Lower lobe of right lung (tissue), 2 donors: ENCODE measurements around the gene SPATA19. TPM values are rescaled to one million over a fixed set of nuclear protein-coding genes. Genes with fewer than 3 reads are reported as not detected.

ENCODE experiments used
- ATAC-seq, 2 donors: fragments of 200-7000 bp; cut with Tn5 transposase; one replicate each; pipeline ENCODE4 v1.9.1; 2020 to 2022; ENCODE audit warnings: mild to moderate bottlenecking in 2 of 2, moderate library complexity in 2 of 2
- DNase-seq: peaks from one replicate; pipeline ENCODE4 v3.0.0-alpha.2; 2020
- H3K27ac ChIP-seq: fragments of 200-600 bp; one replicate; pipeline ENCODE4 v1.8.0; 2022
- H3K27me3 ChIP-seq: fragments of 200-600 bp; one replicate; pipeline ENCODE4 v1.8.0; 2022; ENCODE audit warnings: low read depth
- H3K36me3 ChIP-seq: fragments of 200-600 bp; one replicate; pipeline ENCODE4 v1.8.0; 2022; ENCODE audit warnings: mild to moderate bottlenecking
- H3K4me1 ChIP-seq: fragments of 200-600 bp; one replicate; pipeline ENCODE4 v1.8.0; 2022
- H3K4me3 ChIP-seq: fragments of 200-600 bp; one replicate; pipeline ENCODE4 v1.8.0; 2022; ENCODE audit warnings: mild to moderate bottlenecking
- H3K9me3 ChIP-seq: fragments of 200-600 bp; one replicate; pipeline ENCODE4 v1.8.0; 2022
- intact Hi-C: fragments of 100-400 bp; cut with DNase I; formaldehyde crosslinking; loops from one replicate; pipeline ENCODE4 v1.11.0; 2022
- total RNA-seq: library from RNA; stranded (reverse); fragmentation: NEBNext Ultra II Directional; extraction: Animal tissue kit (Norgen Biotek cat#: 25700); gene quantifications from one replicate; pipeline ENCODE4 v1.2.1, GENCODE V29; 2021
- TF ChIP-seq, protein P1 (sequence below): fragments of 200-600 bp; IDR thresholded peaks from one replicate; pipeline ENCODE4 v1.8.0; 2022; ENCODE audit warnings: antibody characterized with exemption, mild to moderate bottlenecking
- donor health status: DM: no; HTN: yes; CAD: no; lungs with severe emphysema.

The SPATA19 gene
- total RNA-seq, 1 donor from 2014 or later: not detected

- ATAC-seq (no peak), DNase-seq (no peak)
- H3K27me3 ChIP-seq: no peaks in the 10 kb centered on the region
- H3K9me3 ChIP-seq: no peaks in the 10 kb centered on the region
- intact Hi-C loops: no loop called here
- TF ChIP-seq, protein P1, sequence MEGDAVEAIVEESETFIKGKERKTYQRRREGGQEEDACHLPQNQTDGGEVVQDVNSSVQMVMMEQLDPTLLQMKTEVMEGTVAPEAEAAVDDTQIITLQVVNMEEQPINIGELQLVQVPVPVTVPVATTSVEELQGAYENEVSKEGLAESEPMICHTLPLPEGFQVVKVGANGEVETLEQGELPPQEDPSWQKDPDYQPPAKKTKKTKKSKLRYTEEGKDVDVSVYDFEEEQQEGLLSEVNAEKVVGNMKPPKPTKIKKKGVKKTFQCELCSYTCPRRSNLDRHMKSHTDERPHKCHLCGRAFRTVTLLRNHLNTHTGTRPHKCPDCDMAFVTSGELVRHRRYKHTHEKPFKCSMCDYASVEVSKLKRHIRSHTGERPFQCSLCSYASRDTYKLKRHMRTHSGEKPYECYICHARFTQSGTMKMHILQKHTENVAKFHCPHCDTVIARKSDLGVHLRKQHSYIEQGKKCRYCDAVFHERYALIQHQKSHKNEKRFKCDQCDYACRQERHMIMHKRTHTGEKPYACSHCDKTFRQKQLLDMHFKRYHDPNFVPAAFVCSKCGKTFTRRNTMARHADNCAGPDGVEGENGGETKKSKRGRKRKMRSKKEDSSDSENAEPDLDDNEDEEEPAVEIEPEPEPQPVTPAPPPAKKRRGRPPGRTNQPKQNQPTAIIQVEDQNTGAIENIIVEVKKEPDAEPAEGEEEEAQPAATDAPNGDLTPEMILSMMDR: no peak
- H3K36me3 ChIP-seq: no peaks in the 10 kb centered on the region
- no peak overlapping the region for H3K4me3 ChIP-seq
- no peaks in the 10 kb centered on the region for H3K4me1 ChIP-seq
- H3K27ac ChIP-seq: no peak overlapping the region
Measured at GRCh38 chr11:133889893-133890292, 44.6 kb upstream of the SPATA19 start.

GRCh38 chr11:133889188-133889587, 43.9 kb upstream of the SPATA19 start:
- Histone ChIP-seq H3K36me3 (no peaks in the 10 kb centered on the region), H3K4me3 (no peak overlapping the region), H3K9me3 (no peaks in the 10 kb centered on the region), H3K27me3 (no peaks in the 10 kb centered on the region), H3K4me1 (no peaks in the 10 kb centered on the region), H3K27ac (no peak overlapping the region)
- intact Hi-C loops: no loop called here
- no peak for DNase-seq
- TF ChIP-seq, protein P1: no peak
- ATAC-seq: no peak

- no peaks in the 10 kb centered on the region for H3K9me3 ChIP-seq
- DNase-seq (no peak), ATAC-seq (no peak)
- no peaks in the 10 kb centered on the region for H3K4me1 ChIP-seq
- H3K27me3 ChIP-seq: no peaks in the 10 kb centered on the region
- H3K27ac ChIP-seq: no peak overlapping the region
- TF ChIP-seq, protein P1: no peak
- H3K4me3 ChIP-seq: no peak overlapping the region
- intact Hi-C loops: no loop called here
- H3K36me3 ChIP-seq: no peaks in the 10 kb centered on the region
Measured at GRCh38 chr11:133887692-133888332, 42.5 kb upstream of the SPATA19 start.

DNA sequence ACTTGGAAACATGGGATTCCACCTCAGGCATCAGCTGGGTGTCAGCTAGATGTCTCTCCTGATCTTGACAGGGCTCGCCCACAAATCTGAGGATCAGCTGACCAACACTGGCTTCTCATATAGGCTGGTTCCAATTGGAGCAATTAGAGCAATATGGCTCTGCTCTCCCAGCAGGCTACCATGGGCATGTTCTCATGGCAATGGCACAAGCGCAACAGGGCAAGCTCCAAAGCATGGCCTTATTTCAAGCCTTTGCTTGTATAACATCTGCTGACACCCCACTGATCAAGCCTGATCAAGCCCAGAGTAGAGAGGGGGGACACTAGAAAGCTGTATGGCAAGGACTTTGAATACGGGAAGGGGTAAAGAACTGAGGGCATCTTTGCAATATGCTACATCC, 40.7 kb upstream of the SPATA19 start:
- Histone ChIP-seq H3K27me3 (no peaks in the 10 kb centered on the region), H3K4me3 (no peak overlapping the region), H3K4me1 (no peaks in the 10 kb centered on the region), H3K27ac (no peak overlapping the region), H3K36me3 (no peaks in the 10 kb centered on the region), H3K9me3 (no peaks in the 10 kb centered on the region)
- ATAC-seq: no peak
- intact Hi-C loops: no loop called here
- TF ChIP-seq, protein P1: no peak
- no peak for DNase-seq

DNA sequence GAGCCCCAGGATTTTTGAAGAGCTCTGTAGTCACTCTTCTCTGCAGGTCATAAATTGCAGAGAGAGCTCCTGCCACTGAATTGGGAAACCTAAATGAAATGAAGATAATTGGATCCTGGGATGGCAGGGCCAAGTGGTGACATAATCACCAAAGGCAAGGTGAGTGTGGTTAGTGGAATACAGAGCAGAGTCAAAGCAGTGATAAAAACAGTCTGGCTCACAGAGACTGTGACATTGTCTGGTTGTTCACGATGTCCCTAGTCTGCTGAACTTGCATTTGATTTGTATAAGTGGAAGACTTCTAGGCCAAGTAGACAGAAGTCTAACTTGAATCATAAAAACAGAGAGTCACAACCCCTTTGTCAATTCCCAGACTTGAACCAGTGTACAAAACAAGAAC, 26.8 kb upstream of the SPATA19 start:
- H3K9me3 ChIP-seq: no peaks in the 10 kb centered on the region
- ATAC-seq: no peak
- no peaks in the 10 kb centered on the region for H3K4me1 ChIP-seq
- H3K4me3 ChIP-seq: no peak overlapping the region
- intact Hi-C loops: no loop called here
- H3K27ac ChIP-seq: no peak overlapping the region
- TF ChIP-seq, protein P1: no peak
- no peaks in the 10 kb centered on the region for H3K36me3 ChIP-seq
- H3K27me3 ChIP-seq: no peaks in the 10 kb centered on the region
- DNase-seq: no peak
